ENCODE results near the gene TENM3. TPM values are rescaled to one million over a fixed set of nuclear protein-coding genes. Genes with fewer than 3 reads are reported as not detected.

The TENM3 gene
- total and polyA plus RNA-seq, 10 of the 15 experiments (the other 5 are each of a cell fraction or from before 2014, with no cell fraction given) = 0.01 to 1.7 (median 0.08) TPM; not detected in 2

DNA sequence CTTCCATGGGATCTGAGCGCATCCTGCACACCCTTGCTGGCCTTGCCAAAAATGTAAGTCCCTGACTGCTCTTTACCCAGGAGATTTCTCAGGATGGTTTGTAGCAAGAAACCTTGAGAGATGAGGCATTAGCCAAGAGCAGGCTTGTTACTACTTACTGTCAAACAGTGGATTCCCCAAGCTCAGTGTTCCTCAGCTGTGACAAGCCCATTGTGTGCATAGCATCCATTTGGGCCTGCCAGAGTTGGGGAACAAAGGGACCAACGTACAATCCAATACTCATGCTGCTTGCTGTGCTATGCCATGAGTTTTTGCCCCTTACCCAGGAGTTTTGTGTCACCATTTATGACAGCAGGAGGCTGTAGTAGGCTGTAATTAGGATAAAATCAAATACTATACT lies 267.6 kb downstream of the TENM3 start (continued):
- TF ChIP-seq, protein P1, sequence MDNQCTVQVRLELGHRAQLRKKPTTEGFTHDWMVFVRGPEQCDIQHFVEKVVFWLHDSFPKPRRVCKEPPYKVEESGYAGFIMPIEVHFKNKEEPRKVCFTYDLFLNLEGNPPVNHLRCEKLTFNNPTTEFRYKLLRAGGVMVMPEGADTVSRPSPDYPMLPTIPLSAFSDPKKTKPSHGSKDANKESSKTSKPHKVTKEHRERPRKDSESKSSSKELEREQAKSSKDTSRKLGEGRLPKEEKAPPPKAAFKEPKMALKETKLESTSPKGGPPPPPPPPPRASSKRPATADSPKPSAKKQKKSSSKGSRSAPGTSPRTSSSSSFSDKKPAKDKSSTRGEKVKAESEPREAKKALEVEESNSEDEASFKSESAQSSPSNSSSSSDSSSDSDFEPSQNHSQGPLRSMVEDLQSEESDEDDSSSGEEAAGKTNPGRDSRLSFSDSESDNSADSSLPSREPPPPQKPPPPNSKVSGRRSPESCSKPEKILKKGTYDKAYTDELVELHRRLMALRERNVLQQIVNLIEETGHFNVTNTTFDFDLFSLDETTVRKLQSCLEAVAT (IDR thresholded peaks at IDR 0.05) = no peak
- TF ChIP-seq KDM1A (IDR thresholded peaks at IDR 0.05; ENCODE audit: borderline replicate concordance) = no peak
- TF ChIP-seq WRNIP1 (IDR thresholded peaks at IDR 0.05; ENCODE audit: borderline replicate concordance, low read depth, low read length) = no peak
- no peak for TF ChIP-seq PAX8 (IDR thresholded peaks at IDR 0.05)
- no peak for TF ChIP-seq NKRF (conservative IDR thresholded peaks at IDR 0.05)
- no peak for TF ChIP-seq POU2F2 (IDR thresholded peaks at IDR 0.05; ENCODE audit: borderline replicate concordance, low read depth, low read length)
- no peak for TF ChIP-seq ZNF687 (IDR thresholded peaks at IDR 0.05)
- TF ChIP-seq RAD21 (IDR thresholded peaks at IDR 0.05; ENCODE audit: insufficient read depth, low read depth, low read length) = no peak
- TF ChIP-seq, protein P2, sequence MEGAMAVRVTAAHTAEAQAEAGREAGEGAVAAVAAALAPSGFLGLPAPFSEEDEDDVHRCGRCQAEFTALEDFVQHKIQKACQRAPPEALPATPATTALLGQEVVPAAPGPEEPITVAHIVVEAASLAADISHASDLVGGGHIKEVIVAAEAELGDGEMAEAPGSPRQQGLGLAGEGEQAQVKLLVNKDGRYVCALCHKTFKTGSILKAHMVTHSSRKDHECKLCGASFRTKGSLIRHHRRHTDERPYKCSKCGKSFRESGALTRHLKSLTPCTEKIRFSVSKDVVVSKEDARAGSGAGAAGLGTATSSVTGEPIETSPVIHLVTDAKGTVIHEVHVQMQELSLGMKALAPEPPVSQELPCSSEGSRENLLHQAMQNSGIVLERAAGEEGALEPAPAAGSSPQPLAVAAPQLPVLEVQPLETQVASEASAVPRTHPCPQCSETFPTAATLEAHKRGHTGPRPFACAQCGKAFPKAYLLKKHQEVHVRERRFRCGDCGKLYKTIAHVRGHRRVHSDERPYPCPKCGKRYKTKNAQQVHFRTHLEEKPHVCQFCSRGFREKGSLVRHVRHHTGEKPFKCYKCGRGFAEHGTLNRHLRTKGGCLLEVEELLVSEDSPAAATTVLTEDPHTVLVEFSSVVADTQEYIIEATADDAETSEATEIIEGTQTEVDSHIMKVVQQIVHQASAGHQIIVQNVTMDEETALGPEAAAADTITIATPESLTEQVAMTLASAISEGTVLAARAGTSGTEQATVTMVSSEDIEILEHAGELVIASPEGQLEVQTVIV (IDR thresholded peaks at IDR 0.05; ENCODE audit: borderline replicate concordance, partially characterized antibody) = no peak
- no peak for TF ChIP-seq KLF5 (IDR thresholded peaks at IDR 0.05; ENCODE audit: partially characterized antibody)

Data from GM12878 (cell line).